HL-60 (cell line): Measurements from ENCODE around the gene FDXACB1.

Source experiments
- CTCF ChIP-seq: IDR thresholded peaks from one replicate; pipeline ENCODE4 v1.5.1; 2011; ENCODE audit warnings: low read length, control low read depth, inconsistent platforms; ENCODE audit not compliant: insufficient read depth
- GABPA ChIP-seq: IDR thresholded peaks from 2 replicates; pipeline ENCODE4 v1.6.1; 2012; ENCODE audit warnings: low read depth
- POLR2AphosphoS5 ChIP-seq: IDR thresholded peaks from 2 replicates; pipeline ENCODE4 v1.6.1; 2012; ENCODE audit warnings: low read depth
- SPI1 ChIP-seq: IDR thresholded peaks from 2 replicates; pipeline ENCODE4 v1.6.1; 2012; ENCODE audit warnings: low read depth, mild to moderate bottlenecking, borderline replicate concordance
- TF ChIP-seq, protein P1 (sequence below): IDR thresholded peaks from 2 replicates; pipeline ENCODE4 v1.6.1; 2012; ENCODE audit warnings: low read depth; ENCODE audit not compliant: insufficient replicate concordance

DNA sequence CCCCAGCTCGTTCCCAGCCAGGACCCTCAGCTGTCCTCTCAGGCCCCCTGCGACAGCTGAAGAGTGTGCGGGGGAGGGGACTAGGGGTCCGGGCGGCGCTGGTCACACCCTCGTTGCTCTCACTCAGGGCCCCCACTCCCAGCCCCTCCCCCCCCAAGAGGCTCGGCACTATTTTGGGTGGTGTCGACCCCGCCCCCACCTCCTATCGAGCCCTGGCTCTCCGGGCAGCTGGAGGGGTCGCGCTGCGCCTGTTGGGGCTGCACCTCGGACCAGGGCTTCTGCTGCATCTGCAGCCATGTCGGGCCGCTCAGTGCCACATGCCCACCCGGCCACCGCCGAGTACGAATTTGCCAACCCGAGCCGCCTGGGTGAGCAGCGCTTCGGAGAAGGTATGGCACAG, 33.6 kb upstream of the FDXACB1 start, which contains the start of gene HSPB2:
- TF ChIP-seq POLR2AphosphoS5 (no peak), CTCF (no peak), SPI1 (no peak), GABPA (no peak)
- TF ChIP-seq, protein P1, sequence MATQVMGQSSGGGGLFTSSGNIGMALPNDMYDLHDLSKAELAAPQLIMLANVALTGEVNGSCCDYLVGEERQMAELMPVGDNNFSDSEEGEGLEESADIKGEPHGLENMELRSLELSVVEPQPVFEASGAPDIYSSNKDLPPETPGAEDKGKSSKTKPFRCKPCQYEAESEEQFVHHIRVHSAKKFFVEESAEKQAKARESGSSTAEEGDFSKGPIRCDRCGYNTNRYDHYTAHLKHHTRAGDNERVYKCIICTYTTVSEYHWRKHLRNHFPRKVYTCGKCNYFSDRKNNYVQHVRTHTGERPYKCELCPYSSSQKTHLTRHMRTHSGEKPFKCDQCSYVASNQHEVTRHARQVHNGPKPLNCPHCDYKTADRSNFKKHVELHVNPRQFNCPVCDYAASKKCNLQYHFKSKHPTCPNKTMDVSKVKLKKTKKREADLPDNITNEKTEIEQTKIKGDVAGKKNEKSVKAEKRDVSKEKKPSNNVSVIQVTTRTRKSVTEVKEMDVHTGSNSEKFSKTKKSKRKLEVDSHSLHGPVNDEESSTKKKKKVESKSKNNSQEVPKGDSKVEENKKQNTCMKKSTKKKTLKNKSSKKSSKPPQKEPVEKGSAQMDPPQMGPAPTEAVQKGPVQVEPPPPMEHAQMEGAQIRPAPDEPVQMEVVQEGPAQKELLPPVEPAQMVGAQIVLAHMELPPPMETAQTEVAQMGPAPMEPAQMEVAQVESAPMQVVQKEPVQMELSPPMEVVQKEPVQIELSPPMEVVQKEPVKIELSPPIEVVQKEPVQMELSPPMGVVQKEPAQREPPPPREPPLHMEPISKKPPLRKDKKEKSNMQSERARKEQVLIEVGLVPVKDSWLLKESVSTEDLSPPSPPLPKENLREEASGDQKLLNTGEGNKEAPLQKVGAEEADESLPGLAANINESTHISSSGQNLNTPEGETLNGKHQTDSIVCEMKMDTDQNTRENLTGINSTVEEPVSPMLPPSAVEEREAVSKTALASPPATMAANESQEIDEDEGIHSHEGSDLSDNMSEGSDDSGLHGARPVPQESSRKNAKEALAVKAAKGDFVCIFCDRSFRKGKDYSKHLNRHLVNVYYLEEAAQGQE = no peak
